ENCODE data around the gene NDST1.
A peak's percentile ranks its signal among the peaks of the same experiment; 100 is the strongest.

The NDST1 gene

GRCh38 chr5:150502106-150502505, 5.8 kb upstream of the NDST1 start:
- TF ChIP-seq, protein P1, sequence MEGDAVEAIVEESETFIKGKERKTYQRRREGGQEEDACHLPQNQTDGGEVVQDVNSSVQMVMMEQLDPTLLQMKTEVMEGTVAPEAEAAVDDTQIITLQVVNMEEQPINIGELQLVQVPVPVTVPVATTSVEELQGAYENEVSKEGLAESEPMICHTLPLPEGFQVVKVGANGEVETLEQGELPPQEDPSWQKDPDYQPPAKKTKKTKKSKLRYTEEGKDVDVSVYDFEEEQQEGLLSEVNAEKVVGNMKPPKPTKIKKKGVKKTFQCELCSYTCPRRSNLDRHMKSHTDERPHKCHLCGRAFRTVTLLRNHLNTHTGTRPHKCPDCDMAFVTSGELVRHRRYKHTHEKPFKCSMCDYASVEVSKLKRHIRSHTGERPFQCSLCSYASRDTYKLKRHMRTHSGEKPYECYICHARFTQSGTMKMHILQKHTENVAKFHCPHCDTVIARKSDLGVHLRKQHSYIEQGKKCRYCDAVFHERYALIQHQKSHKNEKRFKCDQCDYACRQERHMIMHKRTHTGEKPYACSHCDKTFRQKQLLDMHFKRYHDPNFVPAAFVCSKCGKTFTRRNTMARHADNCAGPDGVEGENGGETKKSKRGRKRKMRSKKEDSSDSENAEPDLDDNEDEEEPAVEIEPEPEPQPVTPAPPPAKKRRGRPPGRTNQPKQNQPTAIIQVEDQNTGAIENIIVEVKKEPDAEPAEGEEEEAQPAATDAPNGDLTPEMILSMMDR (IDR thresholded peaks at IDR 0.05; ENCODE audit: insufficient read depth, missing control alignments), result no peak
- no peak for FAIRE-seq
- no peak for DNase-seq (ENCODE audit: insufficient read length, low spot score)

DNA sequence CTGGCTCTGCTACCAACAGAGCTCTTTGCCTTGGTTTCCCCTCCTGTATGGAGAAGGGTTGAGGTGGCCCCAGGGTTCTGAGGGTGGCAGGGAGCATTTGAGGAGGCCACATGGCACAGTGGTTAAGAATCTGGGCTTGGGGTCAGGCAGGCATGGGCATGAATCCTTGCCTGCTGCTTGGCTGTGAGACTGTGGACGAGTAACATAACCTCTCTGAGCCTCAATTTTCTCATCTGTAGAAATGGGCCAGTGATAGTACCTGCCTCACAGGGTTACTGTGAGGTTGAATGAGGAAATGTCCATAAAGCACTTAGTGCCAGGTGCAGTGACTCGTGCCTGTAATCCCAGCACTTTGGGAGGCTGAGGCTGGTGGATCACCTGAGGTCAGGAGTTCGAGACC, 5.1 kb upstream of the NDST1 start:
- DNase-seq (ENCODE audit: insufficient read length, low spot score) (no peak), FAIRE-seq (no peak)
- TF ChIP-seq, protein P1 (IDR thresholded peaks at IDR 0.05; ENCODE audit: insufficient read depth, missing control alignments), result no peak

DNA sequence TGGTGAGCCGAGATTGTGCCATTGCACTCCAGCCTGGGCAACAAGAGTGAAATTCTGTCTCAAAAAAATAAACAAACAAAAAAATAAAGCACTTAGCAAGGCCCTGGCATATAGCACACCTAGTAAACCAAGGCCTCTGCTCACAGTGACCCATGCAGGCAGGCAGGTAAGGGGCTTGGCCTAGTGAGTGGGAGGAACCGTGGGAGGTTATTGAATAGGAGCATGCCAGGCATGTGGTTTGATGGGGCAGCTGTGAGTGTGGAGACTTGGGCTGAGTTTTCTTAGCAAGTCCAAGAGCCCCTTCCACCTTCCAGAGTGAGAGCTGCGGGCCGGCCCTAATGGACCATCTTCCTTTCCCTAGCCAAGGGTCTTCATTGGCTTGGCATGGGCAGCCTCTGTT, 4.5 kb upstream of the NDST1 start:
- no peak for DNase-seq (ENCODE audit: insufficient read length, low spot score)
- FAIRE-seq, result no peak
- TF ChIP-seq, protein P1 (IDR thresholded peaks at IDR 0.05; ENCODE audit: insufficient read depth, missing control alignments), result no peak

- DNase-seq (ENCODE audit: insufficient read length, low spot score) (no peak), FAIRE-seq (peak; percentile 25)
- TF ChIP-seq, protein P1 (IDR thresholded peaks at IDR 0.05; ENCODE audit: insufficient read depth, missing control alignments), result no peak
Measured at GRCh38 chr5:150503977-150504620, 3.8 kb upstream of the NDST1 start.

GRCh38 chr5:150505041-150505511, 2.9 kb upstream of the NDST1 start:
- TF ChIP-seq, protein P1 (IDR thresholded peaks at IDR 0.05; ENCODE audit: insufficient read depth, missing control alignments), result no peak
- DNase-seq (ENCODE audit: insufficient read length, low spot score) (no peak), FAIRE-seq (no peak)

- FAIRE-seq (no peak), DNase-seq (ENCODE audit: insufficient read length, low spot score) (no peak)
- TF ChIP-seq, protein P1 (IDR thresholded peaks at IDR 0.05; ENCODE audit: insufficient read depth, missing control alignments), result no peak
Measured at GRCh38 chr5:150505816-150506215, 2.1 kb upstream of the NDST1 start.

Data from D721Med (cell line).